ENCODE results near the gene NSUN3. TPM values are rescaled to one million over a fixed set of nuclear protein-coding genes. Genes with fewer than 3 reads are reported as not detected.
"Not testable (repeated sequence)": the region's sequence is repeated elsewhere in the genome, so short reads cannot be mapped to it uniquely, and the experiment has no call there.

The NSUN3 gene
- total RNA-seq, 2 donors from 2014 or later = 17.2 to 18.8 TPM

GRCh38 chr3:94095111-94095510, 32.2 kb downstream of the NSUN3 start:
- H3K9me3 ChIP-seq = no peaks in the 10 kb centered on the region
- H3K4me1 ChIP-seq = no peaks in the 10 kb centered on the region
- no peak overlapping the region for H3K27ac ChIP-seq
- intact Hi-C loops (cut with DNase I) = no loop called here
- H3K36me3 ChIP-seq = no peaks in the 10 kb centered on the region
- no peak for DNase-seq
- H3K4me3 ChIP-seq = no peak overlapping the region
- no peaks in the 10 kb centered on the region for H3K27me3 ChIP-seq
- H3K9ac ChIP-seq (ENCODE audit: low read depth in 2 of 2, low read length in 2 of 2) = no peak overlapping the region
- no peak for TF ChIP-seq CTCF (IDR thresholded peaks at IDR 0.05)

GRCh38 chr3:94098452-94098851, 35.6 kb downstream of the NSUN3 start:
- Histone ChIP-seq H3K4me3 (no peak overlapping the region), H3K27me3 (no peaks in the 10 kb centered on the region), H3K4me1 (no peaks in the 10 kb centered on the region), H3K9me3 (no peaks in the 10 kb centered on the region), H3K36me3 (no peaks in the 10 kb centered on the region), H3K9ac (ENCODE audit: low read depth in 2 of 2, low read length in 2 of 2) (no peak overlapping the region), H3K27ac (no peak overlapping the region)
- intact Hi-C loops (cut with DNase I) = no loop called here
- no peak for TF ChIP-seq CTCF (IDR thresholded peaks at IDR 0.05)
- no peak for DNase-seq

GRCh38 chr3:94099311-94099710, 36.5 kb downstream of the NSUN3 start:
- H3K27ac ChIP-seq = no peak overlapping the region
- no peak overlapping the region for H3K4me3 ChIP-seq
- H3K9ac ChIP-seq (ENCODE audit: low read depth in 2 of 2, low read length in 2 of 2) = no peak overlapping the region
- no peaks in the 10 kb centered on the region for H3K4me1 ChIP-seq
- intact Hi-C loops (cut with DNase I) = no loop called here
- TF ChIP-seq CTCF (IDR thresholded peaks at IDR 0.05) = no peak
- no peak for DNase-seq
- no peaks in the 10 kb centered on the region for H3K27me3 ChIP-seq
- no peaks in the 10 kb centered on the region for H3K9me3 ChIP-seq
- no peaks in the 10 kb centered on the region for H3K36me3 ChIP-seq

GRCh38 chr3:94101860-94102259, 39.0 kb downstream of the NSUN3 start:
- no peak overlapping the region for H3K9ac ChIP-seq (ENCODE audit: low read depth in 2 of 2, low read length in 2 of 2)
- intact Hi-C loops (cut with DNase I) = no loop called here
- no peaks in the 10 kb centered on the region for H3K4me1 ChIP-seq
- no peak for TF ChIP-seq CTCF (IDR thresholded peaks at IDR 0.05)
- H3K27me3 ChIP-seq = no peaks in the 10 kb centered on the region
- DNase-seq = no peak
- H3K36me3 ChIP-seq = no peaks in the 10 kb centered on the region
- no peaks in the 10 kb centered on the region for H3K9me3 ChIP-seq
- no peak overlapping the region for H3K27ac ChIP-seq
- H3K4me3 ChIP-seq = no peak overlapping the region

GRCh38 chr3:94106268-94106667, 43.4 kb downstream of the NSUN3 start:
- Histone ChIP-seq H3K36me3 (no peaks in the 10 kb centered on the region), H3K9me3 (no peaks in the 10 kb centered on the region), H3K9ac (ENCODE audit: low read depth in 2 of 2, low read length in 2 of 2) (no peak overlapping the region), H3K27me3 (no peaks in the 10 kb centered on the region), H3K27ac (no peak overlapping the region), H3K4me3 (no peak overlapping the region), H3K4me1 (no peaks in the 10 kb centered on the region)
- TF ChIP-seq CTCF (IDR thresholded peaks at IDR 0.05) = no peak
- DNase-seq = no peak
- intact Hi-C loops (cut with DNase I) = no loop called here

GRCh38 chr3:94110232-94110631, 47.4 kb downstream of the NSUN3 start:
- intact Hi-C loops (cut with DNase I); H3K36me3 ChIP-seq; DNase-seq; H3K9me3 ChIP-seq; H3K27ac ChIP-seq; H3K4me3 ChIP-seq; H3K9ac ChIP-seq (ENCODE audit: low read depth in 2 of 2, low read length in 2 of 2); H3K4me1 ChIP-seq; H3K27me3 ChIP-seq: not testable (repeated sequence)

All from colonic mucosa (tissue), 4 donors.